Measurements from ENCODE around the gene G6PD. TPM values are rescaled to one million over a fixed set of nuclear protein-coding genes. Genes with fewer than 3 reads are reported as not detected.
A peak's percentile ranks its signal among the peaks of the same experiment; 100 is the strongest.

Gene G6PD
- total and polyA plus RNA-seq, 2 of the 4 experiments (the other 2 are of a cell fraction) = 77.1 to 213 TPM

- no TSS peak for BruUV-seq (replicated peaks)
- WGBS, 2 experiments (ENCODE audit: extremely low coverage in 2 of 2, insufficient read length in 1 of 2) = 95% methylated on average over 4 of the region's 14 CpGs; no CpG with 5 or more reads in 1 of the 2 experiments
- no peak overlapping the region for H2AFZ ChIP-seq (replicated peaks; ENCODE audit: low read length, poor library complexity)
- no peaks in the 10 kb centered on the region for H4K20me1 ChIP-seq (ENCODE audit: insufficient read depth, low read length)
- no peak overlapping the region; the same call in 2 of the 3 replicates for H2BK15ac ChIP-seq (ENCODE audit: low read depth, low read length)
- no peak overlapping the region for H3K23ac ChIP-seq (ENCODE audit: low read depth, low read length)
- POLR2A ChIA-PET (ENCODE audit: unreplicated experiment) = no interaction called here
- no peak overlapping the region for H4K8ac ChIP-seq (ENCODE audit: low read depth in 2 of 2, low read length in 2 of 2)
- H4K5ac ChIP-seq (ENCODE audit: low read depth, low read length) = peak overlapping the region; percentile 35; the same call in 1 of the 2 replicates
- H2BK5ac ChIP-seq (ENCODE audit: low read depth, low read length, poor library complexity, severe bottlenecking) = no peak overlapping the region
- dilution Hi-C loops (cut with HindIII; ENCODE audit: low sequenced_read_pairs, unreplicated experiment) = no loop called here
- H4K91ac ChIP-seq (ENCODE audit: insufficient read depth, low read depth, low read length) = no peak overlapping the region
- peak overlapping the region; percentile 37 for H2AK9ac ChIP-seq (replicated peaks; ENCODE audit: low read depth, low read length, poor library complexity)
- H2BK20ac ChIP-seq (ENCODE audit: low read depth, low read length) = no peak overlapping the region; the same call in 1 of the 2 replicates
- H3K79me1 ChIP-seq (ENCODE audit: low read depth in 1 of 2, low read length in 2 of 2) = no peaks in the 10 kb centered on the region
- H2AK5ac ChIP-seq (ENCODE audit: low read depth, low read length) = peak overlapping the region; percentile 4; the same call in 1 of the 2 replicates
- 0 out of 2 replicates have a peak, but pooled peaks cover 2% of the 10 kb centered on the region for H3K9me1 ChIP-seq (ENCODE audit: insufficient read depth, low read length)
- CTCF ChIA-PET = no interaction called here
- 0 out of 2 replicates have a peak overlapping the region, but pooled peaks have one; percentile 24 for H3K4ac ChIP-seq (ENCODE audit: low read depth, low read length)
- H3K56ac ChIP-seq (ENCODE audit: extremely low read depth, insufficient read depth, low read length) = no peak overlapping the region
- H3K9ac ChIP-seq (ENCODE audit: low read depth, low read length) = no peak overlapping the region
- H3K4me1 ChIP-seq (ENCODE audit: control insufficient read depth, insufficient read depth, low read length) = peaks cover 10% of the 10 kb centered on the region
- intact Hi-C loops (cut with micrococcal nuclease) = no loop called here
- no peak overlapping the region for H2BK120ac ChIP-seq (ENCODE audit: low read depth, low read length)
- TF ChIP-seq MAZ (IDR thresholded peaks at IDR 0.05; ENCODE audit: borderline replicate concordance, low read depth, low read length) (no peak), CEBPB (IDR thresholded peaks at IDR 0.05; ENCODE audit: low read depth, low read length) (peak; percentile 81)
- no peak for ATAC-seq (ENCODE audit: low read depth)
- no peaks in the 10 kb centered on the region; the same call in 1 of the 2 replicates for H3K9me3 ChIP-seq (ENCODE audit: control insufficient read depth, insufficient read depth, low read length)
- no peak for DNase-seq
- H3K27ac ChIP-seq (ENCODE audit: insufficient read depth, low read length) = peak overlapping the region; percentile 22; the same call in 1 of the 2 replicates
- no peak overlapping the region for H3K4me3 ChIP-seq (ENCODE audit: insufficient read depth, low read depth, low read length)
- no peak overlapping the region for H3K4me2 ChIP-seq (ENCODE audit: low read depth, low read length)
- no peak overlapping the region for H3K14ac ChIP-seq (replicated peaks; ENCODE audit: low read depth, low read length)
- in situ Hi-C loops (cut with MboI; ENCODE audit: low sequenced_read_pairs) = loop anchor here (25.0 kb wide), 1 partner anchor 1564 kb away; no protein-coding TSS in a partner anchor
- H3K36me3 ChIP-seq (ENCODE audit: control insufficient read depth, insufficient read depth, low read length) = peaks cover 7% of the 10 kb centered on the region; the same call in 1 of the 2 replicates
- no peaks in the 10 kb centered on the region for H3K27me3 ChIP-seq (ENCODE audit: control insufficient read depth, insufficient read depth, low read length)
- H3K18ac ChIP-seq (ENCODE audit: low read depth, low read length) = 0 out of 2 replicates have a peak overlapping the region, but pooled peaks have one; percentile 13
Measured at GRCh38 chrX:154525606-154526490, 20.8 kb downstream of the G6PD start.
